ENCODE results near the gene CYP46A1. TPM values are rescaled to one million over a fixed set of nuclear protein-coding genes. Genes with fewer than 3 reads are reported as not detected.

CYP46A1 gene
- total RNA-seq, 2 experiments from 2014 or later, result 0.19 to 0.21 TPM

- no peak for DNase-seq
- no peaks in the 10 kb centered on the region for H3K27me3 Mint-ChIP-seq
- POLR2A ChIA-PET, result no interaction called here
- H3K4me1 Mint-ChIP-seq (ENCODE audit: low read depth), result peaks cover 8% of the 10 kb centered on the region
- no peak overlapping the region for H3K4me3 Mint-ChIP-seq
- intact Hi-C loops (cut with micrococcal nuclease), result no loop called here
- H3K27ac Mint-ChIP-seq, result no peak overlapping the region
- CTCF ChIA-PET, result no interaction called here
- H3K36me3 Mint-ChIP-seq, result no peaks in the 10 kb centered on the region
- H3K9me3 Mint-ChIP-seq, result peaks cover 12% of the 10 kb centered on the region
These were observed 5.9 kb upstream of the CYP46A1 start for GRCh38 chr14:99678198-99678597.

GRCh38 chr14:99679111-99679510 lies 5.0 kb upstream of the CYP46A1 start:
- CTCF ChIA-PET, result interaction anchor here (1.0 to 1.8 kb wide), 3 partner anchors 10 to 207 kb away, joined by 3 to 9 read pairs (median 3); no protein-coding TSS in a partner anchor
- H3K9me3 Mint-ChIP-seq, result peaks cover 12% of the 10 kb centered on the region

GRCh38 chr14:99679543-99679942 lies 4.6 kb upstream of the CYP46A1 start:
- Mint-ChIP-seq H3K9me3 (peaks cover 12% of the 10 kb centered on the region), H3K4me1 (ENCODE audit: low read depth) (peaks cover 8% of the 10 kb centered on the region), H3K4me3 (no peak overlapping the region), H3K27me3 (no peaks in the 10 kb centered on the region), H3K27ac (no peak overlapping the region), H3K36me3 (no peaks in the 10 kb centered on the region)
- intact Hi-C loops (cut with micrococcal nuclease), result no loop called here
- ChIA-PET CTCF (interaction anchor here (1.0 to 1.8 kb wide), 4 partner anchors 9 to 219 kb away, joined by 3 to 9 read pairs (median 4); no protein-coding TSS in a partner anchor), POLR2A (no interaction called here)
- no peak for DNase-seq

More at GRCh38 chr14:99679111-99679510, 5.0 kb upstream of the CYP46A1 start:
- H3K4me1 Mint-ChIP-seq (ENCODE audit: low read depth), result peaks cover 8% of the 10 kb centered on the region
- no peaks in the 10 kb centered on the region for H3K36me3 Mint-ChIP-seq
- no peak for DNase-seq
- no peaks in the 10 kb centered on the region for H3K27me3 Mint-ChIP-seq
- no peak overlapping the region for H3K4me3 Mint-ChIP-seq
- H3K27ac Mint-ChIP-seq, result no peak overlapping the region
- intact Hi-C loops (cut with micrococcal nuclease), result no loop called here
- POLR2A ChIA-PET, result no interaction called here

GRCh38 chr14:99679996-99680395 lies 4.1 kb upstream of the CYP46A1 start:
- Mint-ChIP-seq H3K9me3 (peaks cover 12% of the 10 kb centered on the region), H3K4me1 (ENCODE audit: low read depth) (peaks cover 8% of the 10 kb centered on the region), H3K36me3 (no peaks in the 10 kb centered on the region), H3K27ac (no peak overlapping the region), H3K4me3 (no peak overlapping the region), H3K27me3 (no peaks in the 10 kb centered on the region)
- intact Hi-C loops (cut with micrococcal nuclease), result loop anchor here (5.0 to 10.0 kb wide), 2 partner anchors 163 to 515 kb away; no protein-coding TSS in a partner anchor
- ChIA-PET POLR2A (no interaction called here), CTCF (interaction anchor here (1.0 to 1.8 kb wide), 4 partner anchors 9 to 219 kb away, joined by 3 to 9 read pairs (median 4); no protein-coding TSS in a partner anchor)
- no peak for DNase-seq

GRCh38 chr14:99681101-99681831 lies 2.8 kb upstream of the CYP46A1 start:
- ChIA-PET POLR2A (no interaction called here), CTCF (interaction anchor here (1.7 kb wide), 1 partner anchor 204 kb away, joined by 4 read pairs; no protein-coding TSS in a partner anchor)
- H3K4me1 Mint-ChIP-seq (ENCODE audit: low read depth), result peaks cover 3% of the 10 kb centered on the region
- no peaks in the 10 kb centered on the region for H3K36me3 Mint-ChIP-seq
- no peak overlapping the region for H3K27ac Mint-ChIP-seq
- H3K4me3 Mint-ChIP-seq, result no peak overlapping the region
- H3K27me3 Mint-ChIP-seq, result peaks cover 2% of the 10 kb centered on the region
- peaks cover 12% of the 10 kb centered on the region for H3K9me3 Mint-ChIP-seq
- intact Hi-C loops (cut with micrococcal nuclease), result loop anchor here (5.0 to 10.0 kb wide), 2 partner anchors 164 to 514 kb away; no protein-coding TSS in a partner anchor
- no peak for DNase-seq

- no peaks in the 10 kb centered on the region for H3K36me3 Mint-ChIP-seq
- POLR2A ChIA-PET, result no interaction called here
- intact Hi-C loops (cut with micrococcal nuclease), result loop anchor here (2.0 to 10.0 kb wide), 3 partner anchors 77 to 513 kb away; partner anchors contain the start of gene CCDC85C
- H3K4me1 Mint-ChIP-seq (ENCODE audit: low read depth), result peaks cover under 1% of the 10 kb centered on the region
- DNase-seq, result no peak
- no peak overlapping the region for H3K4me3 Mint-ChIP-seq
- peaks cover 12% of the 10 kb centered on the region for H3K9me3 Mint-ChIP-seq
- peaks cover 2% of the 10 kb centered on the region for H3K27me3 Mint-ChIP-seq
- H3K27ac Mint-ChIP-seq, result no peak overlapping the region
- CTCF ChIA-PET, result interaction anchor here (1.3 to 1.7 kb wide), 2 partner anchors 48 to 204 kb away, joined by 4 read pairs; no protein-coding TSS in a partner anchor
These were observed 2.3 kb upstream of the CYP46A1 start for GRCh38 chr14:99681832-99682148.

- H3K27ac Mint-ChIP-seq, result peak overlapping the region; percentile 71
- ChIA-PET POLR2A (no interaction called here), CTCF (interaction anchor here (0.6 to 1.7 kb wide), 14 partner anchors 10 to 217 kb away, joined by 3 to 7 read pairs (median 4); no protein-coding TSS in a partner anchor)
- H3K36me3 Mint-ChIP-seq, result no peaks in the 10 kb centered on the region
- H3K4me1 Mint-ChIP-seq (ENCODE audit: low read depth), result peaks cover 2% of the 10 kb centered on the region
- intact Hi-C loops (cut with micrococcal nuclease), result loop anchor here (1.0 to 10.0 kb wide), 4 partner anchors 78 to 512 kb away; partner anchors contain the start of gene CCDC85C
- H3K9me3 Mint-ChIP-seq, result peaks cover 8% of the 10 kb centered on the region
- H3K27me3 Mint-ChIP-seq, result peaks cover 2% of the 10 kb centered on the region
- peak; percentile 88 for DNase-seq
- peak overlapping the region; percentile 84 for H3K4me3 Mint-ChIP-seq
These were observed 1.1 kb upstream of the CYP46A1 start for GRCh38 chr14:99682809-99683618.

- Mint-ChIP-seq H3K27ac (no peak overlapping the region), H3K27me3 (peaks cover 9% of the 10 kb centered on the region), H3K36me3 (no peaks in the 10 kb centered on the region), H3K4me3 (no peak overlapping the region), H3K4me1 (ENCODE audit: low read depth) (peaks cover 5% of the 10 kb centered on the region), H3K9me3 (no peaks in the 10 kb centered on the region)
- intact Hi-C loops (cut with micrococcal nuclease), result loop anchor here (1.0 to 10.0 kb wide), 3 partner anchors 167 to 510 kb away; partner anchors contain the start of gene CCNK
- POLR2A ChIA-PET, result interaction anchor here (0.9 to 1.2 kb wide), 4 partner anchors 18 to 691 kb away, joined by 3 to 8 read pairs (median 4); partner anchors contain the start of genes CCDC85C, CCNK and SETD3
- DNase-seq, result no peak
- CTCF ChIA-PET, result interaction anchor here (0.6 to 1.5 kb wide), 8 partner anchors 11 to 202 kb away, joined by 3 to 6 read pairs (median 3); partner anchors contain the start of gene CCDC85C
These were observed 374 bp downstream of the CYP46A1 start for GRCh38 chr14:99684410-99684934.

- H3K9me3 Mint-ChIP-seq, result no peaks in the 10 kb centered on the region
- CTCF ChIA-PET, result interaction anchor here (1.5 kb wide), 1 partner anchor 201 kb away, joined by 5 read pairs; no protein-coding TSS in a partner anchor
- POLR2A ChIA-PET, result interaction anchor here (1.2 kb wide), 1 partner anchor 204 kb away, joined by 3 read pairs; the partner anchor contains the start of genes CCNK and SETD3
- peaks cover 16% of the 10 kb centered on the region for H3K27me3 Mint-ChIP-seq
- H3K4me3 Mint-ChIP-seq, result peak overlapping the region; percentile 34
- peaks cover 5% of the 10 kb centered on the region for H3K4me1 Mint-ChIP-seq (ENCODE audit: low read depth)
- H3K27ac Mint-ChIP-seq, result no peak overlapping the region
- H3K36me3 Mint-ChIP-seq, result no peaks in the 10 kb centered on the region
- no peak for DNase-seq
- intact Hi-C loops (cut with micrococcal nuclease), result loop anchor here (10.0 kb wide), 1 partner anchor 510 kb away; no protein-coding TSS in a partner anchor
These were observed 1.1 kb downstream of the CYP46A1 start for GRCh38 chr14:99685151-99685591.

GRCh38 chr14:99685596-99685995 lies 1.5 kb downstream of the CYP46A1 start:
- peaks cover 5% of the 10 kb centered on the region for H3K4me1 Mint-ChIP-seq (ENCODE audit: low read depth)
- H3K27ac Mint-ChIP-seq, result no peak overlapping the region
- CTCF ChIA-PET, result no interaction called here
- intact Hi-C loops (cut with micrococcal nuclease), result loop anchor here (10.0 kb wide), 1 partner anchor 509 kb away; no protein-coding TSS in a partner anchor
- no peaks in the 10 kb centered on the region for H3K9me3 Mint-ChIP-seq
- no peaks in the 10 kb centered on the region for H3K36me3 Mint-ChIP-seq
- no peak for DNase-seq
- POLR2A ChIA-PET, result no interaction called here
- H3K27me3 Mint-ChIP-seq, result peaks cover 19% of the 10 kb centered on the region
- H3K4me3 Mint-ChIP-seq, result peak overlapping the region; percentile 34

GRCh38 chr14:99686557-99687283 lies 2.6 kb downstream of the CYP46A1 start:
- Mint-ChIP-seq H3K4me3 (no peak overlapping the region), H3K4me1 (ENCODE audit: low read depth) (peaks cover 5% of the 10 kb centered on the region), H3K27me3 (peaks cover 22% of the 10 kb centered on the region), H3K9me3 (no peaks in the 10 kb centered on the region), H3K27ac (no peak overlapping the region), H3K36me3 (no peaks in the 10 kb centered on the region)
- intact Hi-C loops (cut with micrococcal nuclease), result loop anchor here (10.0 kb wide), 1 partner anchor 508 kb away; no protein-coding TSS in a partner anchor
- ChIA-PET CTCF (interaction anchor here (1.6 to 2.5 kb wide), 2 partner anchors 10 to 205 kb away, joined by 4 to 12 read pairs; no protein-coding TSS in a partner anchor), POLR2A (no interaction called here)
- no peak for DNase-seq
